Activated naive CD4-positive, alpha-beta T cell treated with anti-CD3 and anti-CD28 coated beads, Interleukin-2, amount 10 ng/mL, durations not matched to agents 7 days and 5 days (primary cell): ENCODE data around the gene NUTM2G.
"Not testable (repeated sequence)": the region's sequence is repeated elsewhere in the genome, so short reads cannot be mapped to it uniquely, and the experiment has no call there.

ENCODE experiments used
- CTCF ChIA-PET: fragments of 350-600 bp; sonication (Branson Sonifier 250); formaldehyde crosslinking; loops from one replicate; lab custom pipeline; 2021; ENCODE audit warnings: antibody characterized with exemption; lab: Charles Lee
- DNase-seq: peaks from one replicate; pipeline ENCODE4 v3.0.0-alpha.2; 2020
- H3K27ac Mint-ChIP-seq: one replicate; pipeline ENCODE4 v1.8.0; 2021; ENCODE audit warnings: mild to moderate bottlenecking, moderate library complexity, mixed read lengths
- H3K27me3 Mint-ChIP-seq: one replicate; pipeline ENCODE4 v1.8.0; 2021; ENCODE audit warnings: mild to moderate bottlenecking, mixed read lengths
- H3K36me3 Mint-ChIP-seq: one replicate; pipeline ENCODE4 v1.8.0; 2021; ENCODE audit warnings: mixed read lengths
- H3K4me1 Mint-ChIP-seq: one replicate; pipeline ENCODE4 v1.8.0; 2021; ENCODE audit warnings: mixed read lengths
- H3K4me3 Mint-ChIP-seq: one replicate; pipeline ENCODE4 v1.8.0; 2021; ENCODE audit warnings: mild to moderate bottlenecking, moderate library complexity, mixed read lengths
- H3K9me3 Mint-ChIP-seq: one replicate; pipeline ENCODE4 v1.8.0; 2021; ENCODE audit warnings: mixed read lengths

NUTM2G gene

GRCh38 chr9:96984887-96985286 is 56.2 kb downstream of the NUTM2G start:
- CTCF ChIA-PET, H3K4me3 Mint-ChIP-seq, H3K36me3 Mint-ChIP-seq, H3K4me1 Mint-ChIP-seq, H3K27ac Mint-ChIP-seq, DNase-seq, H3K27me3 Mint-ChIP-seq, H3K9me3 Mint-ChIP-seq: not testable (repeated sequence)
